HepG2 (cell line): ENCODE measurements around the gene PLPPR4. TPM values are rescaled to one million over a fixed set of nuclear protein-coding genes. Genes with fewer than 3 reads are reported as not detected.

ENCODE experiments used
- ATAC-seq: fragments of 200-7000 bp; cut with Tn5 transposase; 3 replicates; pipeline ENCODE4 v1.9.1; 2020; ENCODE audit warnings: mild to moderate bottlenecking, moderate library complexity
- BruUV-seq: library from RNA; stranded (reverse); fragments of 400-500 nt; replicated peaks from 2 replicates; lab custom pipeline; 2021; lab: Mats Ljungman, UMichigan
- CTCF ChIA-PET: fragments of 300-600 bp; formaldehyde crosslinking; extraction: SDS; loops from one replicate; lab custom pipeline; 2021; ENCODE audit warnings: low total read pairs, inconsistent platforms, low intra/inter-chr PET ratio; lab: Yijun Ruan, JAX
- POLR2A ChIA-PET: fragments of 350-600 bp; sonication (Branson Sonifier 250); formaldehyde crosslinking; loops from one replicate; lab custom pipeline; 2020; ENCODE audit warnings: antibody characterized with exemption, inconsistent platforms; lab: Yijun Ruan, JAX
- DNase-seq: peaks from one replicate; pipeline ENCODE4 v3.0.0-alpha.2; 2015; ENCODE audit warnings: low spot score
- FAIRE-seq: peaks from 3 replicates; lab custom pipeline; 2011; peaks lifted over from hg19 to GRCh38; lab: Jason Lieb, UNC
- H2AFZ ChIP-seq: one replicate; pipeline ENCODE4 v1.6.1; 2011; ENCODE audit warnings: low read length, inconsistent platforms
- H3K27ac ChIP-seq: fragments of 300-600 bp; 3 replicates; pipeline ENCODE4 v1.8.0; 2011; ENCODE audit warnings: mixed run types, mild to moderate bottlenecking, mixed read lengths, low read length, inconsistent platforms; ENCODE audit not compliant: insufficient read depth; ENCODE audit errors: extremely low read length
- H3K27me3 ChIP-seq, 2 experiments: fragments of 200-600 bp in 1 of 2; 2 replicates in 1 of 2; 3 replicates in 1 of 2; pipeline versions ENCODE4 v1.6.0 to v1.8.0; 2011; ENCODE audit warnings: low read length in 2 of 2, mild to moderate bottlenecking in 2 of 2, moderate library complexity in 2 of 2, inconsistent platforms in 1 of 2; ENCODE audit not compliant: insufficient read depth in 2 of 2, control insufficient read depth in 1 of 2
- H3K36me3 ChIP-seq, 2 experiments: fragments of 200-600 bp in 1 of 2; replicated peaks in 1 of 2; 2 replicates in 1 of 2; 3 replicates in 1 of 2; pipeline versions ENCODE4 v1.5.1 to v1.8.0; 2011; ENCODE audit warnings: low read length in 2 of 2, inconsistent platforms in 1 of 2; ENCODE audit not compliant: insufficient read depth in 2 of 2, control insufficient read depth in 1 of 2
- H3K4me1 ChIP-seq: 2 replicates; pipeline ENCODE4 v1.5.1; 2012; ENCODE audit warnings: low read length, inconsistent platforms; ENCODE audit not compliant: insufficient read depth
- H3K4me2 ChIP-seq: 2 replicates; pipeline ENCODE4 v1.6.0; 2011; ENCODE audit warnings: low read depth, low read length, inconsistent platforms
- H3K4me3 ChIP-seq, 3 experiments: fragments of 200-600 bp in 1 of 3; sonication (generic), shearing (Covaris generic) in 1 of 3; replicated peaks in 1 of 3; 2 replicates each; pipeline ENCODE4 v1.5.1; 2011 to 2016; ENCODE audit warnings: low read length in 3 of 3, inconsistent platforms in 2 of 3, low read depth in 2 of 3, mild to moderate bottlenecking in 2 of 3, control low read depth in 1 of 3, mixed read lengths in 1 of 3; ENCODE audit not compliant: insufficient read depth in 1 of 3
- H3K79me2 ChIP-seq: one replicate; pipeline ENCODE4 v1.6.1; 2011; ENCODE audit warnings: low read length, inconsistent platforms; ENCODE audit not compliant: insufficient read depth
- H3K9ac ChIP-seq: 2 replicates; pipeline ENCODE4 v1.6.0; 2011; ENCODE audit warnings: mild to moderate bottlenecking, low read depth, low read length, inconsistent platforms; ENCODE audit not compliant: insufficient read depth
- H3K9me3 ChIP-seq: 2 replicates; pipeline ENCODE4 v1.5.1; 2012; ENCODE audit warnings: mild to moderate bottlenecking, low read length
- H4K20me1 ChIP-seq: 2 replicates; pipeline ENCODE4 v1.6.0; 2011; ENCODE audit warnings: inconsistent platforms, mild to moderate bottlenecking, low read length, moderate library complexity; ENCODE audit not compliant: insufficient read depth
- ATF4 ChIP-seq, 2 experiments: fragments of 450-650 bp in 1 of 2; sonication (generic) in 1 of 2; formaldehyde crosslinking; IDR thresholded peaks; 2 replicates each; pipeline versions ENCODE4 v1.5.0 to v1.8.0; 2020 to 2022; ENCODE audit warnings: mild to moderate bottlenecking in 1 of 2, missing genetic modification reagents in 1 of 2
- MAF1 ChIP-seq: sonication (generic); formaldehyde crosslinking; IDR thresholded peaks from 2 replicates; pipeline ENCODE4 v1.5.0; 2020; ENCODE audit warnings: missing genetic modification reagents, borderline replicate concordance
- MAZ ChIP-seq, 2 experiments: sonication (generic) in 1 of 2; formaldehyde crosslinking in 1 of 2; IDR thresholded peaks; 2 replicates each; pipeline versions ENCODE4 v1.5.0 to v1.6.1; 2012 to 2020; ENCODE audit warnings: low read depth in 2 of 2, mild to moderate bottlenecking in 2 of 2, borderline replicate concordance in 1 of 2, improper control_type of control experiment in 1 of 2, low read length in 1 of 2, missing genetic modification reagents in 1 of 2, moderate library complexity in 1 of 2
- RAD51 ChIP-seq: fragments of 450-650 bp; IDR thresholded peaks from 2 replicates; pipeline ENCODE4 v1.6.1; 2016; ENCODE audit warnings: borderline replicate concordance
- RELA ChIP-seq: sonication (generic); formaldehyde crosslinking; IDR thresholded peaks from 2 replicates; pipeline ENCODE4 v1.4.0; 2020; ENCODE audit warnings: missing genetic modification reagents
- SYNCRIP ChIP-seq: fragments of 200-400 bp; formaldehyde crosslinking; IDR thresholded peaks from 2 replicates; pipeline ENCODE4 v1.6.1; 2018; ENCODE audit warnings: mild to moderate bottlenecking, low read depth, low read length; ENCODE audit not compliant: insufficient read depth
- TCF7 ChIP-seq: sonication (generic); IDR thresholded peaks from 2 replicates; pipeline ENCODE4 v1.6.1; 2016; ENCODE audit warnings: antibody characterized with exemption, low read depth
- UBTF ChIP-seq: sonication (generic); formaldehyde crosslinking; IDR thresholded peaks from 2 replicates; pipeline ENCODE4 v1.4.0; 2020; ENCODE audit warnings: mild to moderate bottlenecking, missing genetic modification reagents
- ZBTB4 ChIP-seq: sonication (generic); formaldehyde crosslinking; IDR thresholded peaks from 2 replicates; pipeline ENCODE4 v1.4.0; 2020; ENCODE audit warnings: missing genetic modification reagents, mild to moderate bottlenecking, borderline replicate concordance
- ZC3H4 ChIP-seq: sonication (generic); formaldehyde crosslinking; IDR thresholded peaks from 2 replicates; pipeline ENCODE4 v1.4.0; 2020; ENCODE audit warnings: missing genetic modification reagents, borderline replicate concordance
- ZFP36 ChIP-seq: fragments of 150-350 bp; IDR thresholded peaks from 2 replicates; pipeline ENCODE4 v1.6.1; 2018; ENCODE audit warnings: borderline replicate concordance, low read length, low read depth; ENCODE audit not compliant: partially characterized antibody
- ZNF543 ChIP-seq: sonication (generic); formaldehyde crosslinking; IDR thresholded peaks from 2 replicates; pipeline ENCODE4 v1.4.0; 2020; ENCODE audit warnings: mild to moderate bottlenecking, missing genetic modification reagents
- ZNF709 ChIP-seq: sonication (generic); formaldehyde crosslinking; IDR thresholded peaks from 2 replicates; pipeline ENCODE4 v1.5.0; 2020; ENCODE audit warnings: mild to moderate bottlenecking, missing genetic modification reagents
- WGBS: methylation state at CpG from one replicate; pipeline ENCODE4 v1.1.6; 2017; ENCODE audit warnings: low lambda C conversion rate; 5-methylcytosine and 5-hydroxymethylcytosine counted together
- in situ Hi-C: cut with HindIII; loops from 2 replicates; pipeline ENCODE4 v1.10.0; 2017; ENCODE audit warnings: low pct_unique_long_range_greater_than_20kb; ENCODE audit not compliant: extremely low pct_ligation_motif_present
- intact Hi-C: fragments of 100-400 bp; cut with micrococcal nuclease; formaldehyde crosslinking; loops from one replicate; pipeline ENCODE4 v1.10.0; 2022; ENCODE audit not compliant: unreplicated experiment
- polyA plus RNA-seq, 8 experiments: library from polyadenylated mRNA; depleted of rRNA in 3 of 8; stranded (reverse) in 7 of 8; unstranded in 1 of 8; fragments of >200 nt; fragmentation: Illumina TruSeq in 4 of 8; extraction: Trizol in 4 of 8; gene quantifications; 2 replicates each; pipeline versions ENCODE4 v1.2.1 to v1.2.3, GENCODE V29; 2011 to 2016; ENCODE audit warnings: low read depth in 4 of 8, missing spikeins in 1 of 8, mixed read lengths in 1 of 8; ENCODE audit not compliant: insufficient read depth in 1 of 8
- total RNA-seq, 5 experiments: library from RNA; depleted of rRNA; stranded (reverse); fragments of >200 nt; fragmentation: Illumina TruSeq; extraction: Trizol; gene quantifications; 2 replicates each; pipeline ENCODE4 v1.2.3, GENCODE V29; 2016; ENCODE audit warnings: low read depth in 1 of 5

The PLPPR4 gene
- total and polyA plus RNA-seq, 2 of the 13 experiments (the other 11 are each of a cell fraction or from before 2014, with no cell fraction given), result not detected

- no peak for TF ChIP-seq UBTF
- TF ChIP-seq TCF7, result no peak
- TF ChIP-seq ZNF543 (CRISPR knock-in tag), result no peak
- no peak for TF ChIP-seq ZC3H4 (CRISPR knock-in tag)
- no peak for TF ChIP-seq MAF1
- no peak for TF ChIP-seq ZFP36
- no peak for TF ChIP-seq RELA (CRISPR knock-in tag)
These were observed 41.3 kb downstream of the PLPPR4 start (continued) for GRCh38 chr1:99305626-99306025.

GRCh38 chr1:99306056-99306455 is 41.8 kb downstream of the PLPPR4 start:
- DNase-seq (no peak), ATAC-seq (no peak), FAIRE-seq (no peak)
- H3K4me1 ChIP-seq, result no peaks in the 10 kb centered on the region
- no peaks in the 10 kb centered on the region for H3K27me3 ChIP-seq
- POLR2A ChIA-PET, result no interaction called here
- H3K79me2 ChIP-seq, result no peaks in the 10 kb centered on the region
- BruUV-seq, result no TSS peak
- H2AFZ ChIP-seq, result no peak overlapping the region
- H3K4me2 ChIP-seq, result no peak overlapping the region
- CTCF ChIA-PET, result no interaction called here
- H3K9ac ChIP-seq, result no peak overlapping the region
- WGBS, result 0% methylated on average over 3 of the region's 7 CpGs
- H3K36me3 ChIP-seq, result no peaks in the 10 kb centered on the region
- H4K20me1 ChIP-seq, result no peaks in the 10 kb centered on the region
- in situ Hi-C loops (no loop called here), intact Hi-C loops (no loop called here)
- H3K27ac ChIP-seq, result no peak overlapping the region
- no peak overlapping the region for H3K4me3 ChIP-seq
- no peaks in the 10 kb centered on the region for H3K9me3 ChIP-seq
- TF ChIP-seq ZNF709 (no peak), ZBTB4 (CRISPR knock-in tag) (no peak), RAD51 (no peak), ATF4 (CRISPR knock-in tag; IDR thresholded peaks at IDR 0.05) (no peak), SYNCRIP (no peak), MAZ (IDR thresholded peaks at IDR 0.05; ENCODE audit: borderline replicate concordance, low read depth, low read length) (no peak), MAZ (CRISPR knock-in tag; IDR thresholded peaks at IDR 0.05; ENCODE audit: low read depth) (no peak)
